GM12891 (cell line): Measurements from ENCODE around the gene ZC3H12C.

ENCODE experiments used
- POLR2A ChIP-seq: IDR thresholded peaks from 2 replicates; pipeline ENCODE4 v1.6.1; 2011; ENCODE audit warnings: low read depth, low read length, control low read depth
- POLR2AphosphoS5 ChIP-seq: IDR thresholded peaks from 2 replicates; pipeline ENCODE4 v1.6.1; 2011; ENCODE audit warnings: low read depth, low read length, control low read depth
- SPI1 ChIP-seq: IDR thresholded peaks from 2 replicates; pipeline ENCODE4 v1.6.1; 2011; ENCODE audit warnings: low read depth, low read length, control low read depth

DNA sequence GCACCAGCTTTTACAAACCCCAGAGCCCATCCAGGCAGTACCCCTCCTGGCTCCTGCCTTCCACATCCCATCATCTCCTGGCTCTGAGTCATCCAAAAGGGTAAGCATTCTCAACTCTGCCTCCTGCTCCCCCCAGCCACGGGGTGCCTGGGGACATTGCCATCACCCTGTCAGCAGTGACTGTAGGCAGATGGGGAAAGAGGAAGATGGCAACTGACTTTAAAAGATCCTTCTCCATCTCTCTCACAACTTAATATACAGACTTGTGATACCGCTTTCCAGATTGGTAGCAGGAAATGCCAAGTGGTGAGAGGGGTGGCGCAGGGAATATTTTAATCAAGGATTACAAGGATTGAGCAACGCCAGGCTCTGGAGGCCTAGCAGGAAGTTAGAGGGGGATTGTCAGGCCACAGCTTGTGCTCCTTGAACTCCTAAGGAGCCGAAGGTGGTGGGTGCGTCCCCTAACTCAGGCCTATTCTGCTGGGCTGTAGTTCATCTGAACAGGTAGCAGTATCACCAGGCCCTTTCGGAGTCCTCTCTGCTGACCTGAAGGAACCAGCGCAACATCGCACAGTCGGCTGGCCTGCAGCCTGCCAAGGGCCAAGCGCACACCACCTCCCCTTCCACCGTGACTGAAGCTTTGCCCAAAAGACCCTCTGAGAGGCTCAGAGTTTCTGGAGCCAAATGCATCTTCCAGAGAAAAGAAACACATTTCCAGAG, 83.3 kb downstream of the ZC3H12C start:
- TF ChIP-seq POLR2AphosphoS5 (no peak), POLR2A (no peak), SPI1 (no peak)
